ENCODE results near the gene PPP1CA.

PPP1CA gene

DNA sequence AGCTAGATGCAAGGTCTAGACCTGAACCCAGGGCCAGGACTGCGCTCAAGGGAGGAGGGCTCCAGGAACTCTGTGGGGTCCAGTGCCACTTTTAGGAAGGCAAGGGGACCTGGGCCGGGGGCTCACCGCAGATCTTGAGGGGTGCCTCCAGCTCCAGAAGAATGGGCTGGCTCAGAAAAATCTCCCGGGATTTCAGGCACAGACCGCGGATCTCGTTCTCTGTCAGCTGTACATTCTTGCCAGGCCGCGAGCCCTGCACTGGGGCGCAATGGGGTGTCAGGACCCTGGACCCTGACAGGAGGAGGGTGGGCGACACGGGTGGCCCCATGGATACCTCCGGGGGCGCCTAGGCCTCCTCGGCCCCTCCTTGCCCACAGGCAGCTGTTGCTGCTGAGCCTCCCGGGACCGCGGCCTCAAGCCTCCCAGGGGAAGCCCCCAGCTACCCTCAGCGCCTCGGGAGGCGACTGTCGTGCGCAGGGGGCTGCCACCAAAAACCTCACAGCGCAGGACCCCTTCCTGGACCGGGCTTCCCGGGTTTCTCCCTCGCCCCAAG is 640 bp downstream of the PPP1CA start:
- DNase-seq: no peak

DNA sequence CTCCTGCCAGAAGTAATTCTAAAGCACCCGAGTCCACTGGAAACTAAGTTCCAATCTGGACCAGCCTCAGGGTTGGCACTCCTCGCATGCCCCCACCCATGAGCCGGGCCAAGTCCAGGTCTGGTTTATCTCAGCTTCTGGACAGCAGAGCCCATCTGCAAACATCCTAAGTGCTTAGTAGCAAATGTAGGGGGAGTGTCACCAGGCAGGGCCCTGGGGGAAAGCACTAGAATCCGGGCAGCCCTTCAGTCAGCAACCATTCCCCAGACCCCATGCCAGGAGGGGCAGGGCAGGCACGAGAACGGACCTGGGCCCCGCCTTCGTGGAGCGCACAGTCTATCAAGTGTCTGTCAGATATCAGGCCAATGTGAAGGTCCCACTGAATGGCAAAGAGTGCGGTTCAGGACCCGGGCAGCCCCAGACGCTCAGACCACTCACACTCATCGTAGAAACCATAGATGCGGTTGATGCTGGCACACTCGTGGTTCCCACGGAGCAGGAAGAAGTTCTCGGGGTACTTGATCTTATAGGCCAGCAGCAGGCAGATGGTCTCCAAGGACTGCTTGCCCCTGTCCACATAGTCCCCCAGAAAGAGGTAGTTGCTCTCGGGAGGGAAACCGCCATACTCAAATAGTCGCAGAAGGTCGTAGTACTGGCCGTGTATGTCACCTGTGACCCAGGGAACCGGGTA is 1.3 kb downstream of the PPP1CA start:
- no peak for DNase-seq

DNA sequence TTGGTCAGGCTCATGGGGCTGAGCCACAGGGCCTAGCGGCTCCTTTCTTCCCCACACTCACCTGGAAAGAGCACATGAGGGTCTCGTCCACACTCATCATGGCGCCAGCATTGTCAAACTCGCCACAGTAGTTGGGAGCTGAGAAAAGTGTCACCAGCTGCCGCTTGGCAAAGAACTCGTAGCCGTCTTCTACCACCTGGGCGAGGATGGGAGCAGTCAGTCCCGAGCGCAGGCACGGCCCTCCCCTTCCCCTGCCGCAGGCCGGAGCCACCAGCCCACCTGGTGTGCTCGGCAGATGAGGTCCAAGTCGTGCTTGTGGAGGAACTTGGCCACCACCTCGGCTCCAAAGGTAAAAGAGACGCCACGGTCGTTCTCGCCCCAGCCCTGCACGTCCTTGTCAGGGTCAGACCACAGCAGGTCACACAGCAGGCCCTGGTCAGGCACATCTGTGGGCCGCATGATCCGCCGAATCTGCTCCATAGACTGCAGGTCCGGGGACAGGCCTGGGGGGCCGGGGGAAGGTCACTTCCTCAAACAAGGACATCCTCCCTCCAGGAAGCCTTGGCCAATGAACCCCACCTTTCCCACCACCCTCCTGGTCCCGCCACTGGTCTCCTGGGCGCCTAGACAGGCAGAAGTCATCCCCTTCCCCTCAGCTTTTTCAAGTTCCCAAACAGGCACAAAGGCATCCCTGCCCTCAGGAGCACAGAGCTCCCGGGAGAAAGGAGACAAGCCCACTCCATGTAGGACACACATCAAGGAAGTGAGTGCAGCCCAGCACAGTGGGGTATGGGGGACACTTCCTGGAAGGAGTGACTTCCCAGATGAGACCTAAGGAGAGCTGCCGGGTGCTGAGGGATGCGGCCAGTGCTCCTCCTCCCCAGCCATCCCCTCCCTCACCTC is 2.7 kb downstream of the PPP1CA start:
- DNase-seq: no peak

DNA sequence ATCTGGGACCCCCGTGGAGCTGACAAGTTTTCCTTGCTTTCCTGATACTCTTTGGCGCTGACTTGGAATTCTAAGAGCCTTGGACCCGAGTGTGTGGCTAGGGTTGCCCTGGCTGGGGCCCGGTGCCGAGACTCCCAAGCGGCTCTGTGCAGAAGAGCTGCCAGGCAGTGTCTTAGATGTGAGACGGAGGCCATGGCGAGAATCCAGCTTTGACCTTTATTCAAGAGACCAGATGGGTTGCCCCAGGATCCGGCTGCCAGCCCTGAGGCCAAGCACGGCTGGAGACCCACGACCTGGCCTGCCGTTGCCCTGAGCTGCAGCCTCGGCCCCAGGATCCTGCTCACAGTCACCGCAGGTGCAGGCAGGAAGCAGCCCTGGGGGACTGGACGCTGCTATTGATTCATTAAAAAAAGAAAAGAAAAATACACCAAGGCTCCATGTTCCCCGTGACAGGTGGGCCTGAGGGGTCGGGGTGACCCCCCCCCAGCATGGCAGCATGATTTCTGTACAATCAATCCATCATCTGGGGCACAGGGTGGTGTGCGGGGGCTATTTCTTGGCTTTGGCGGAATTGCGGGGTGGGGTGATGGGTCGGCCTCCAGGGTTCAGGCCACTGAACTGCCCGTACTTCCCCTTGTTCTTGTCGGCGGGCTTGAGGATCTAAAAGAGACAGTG is 3.5 kb downstream of the PPP1CA start:
- no peak for DNase-seq

DNA sequence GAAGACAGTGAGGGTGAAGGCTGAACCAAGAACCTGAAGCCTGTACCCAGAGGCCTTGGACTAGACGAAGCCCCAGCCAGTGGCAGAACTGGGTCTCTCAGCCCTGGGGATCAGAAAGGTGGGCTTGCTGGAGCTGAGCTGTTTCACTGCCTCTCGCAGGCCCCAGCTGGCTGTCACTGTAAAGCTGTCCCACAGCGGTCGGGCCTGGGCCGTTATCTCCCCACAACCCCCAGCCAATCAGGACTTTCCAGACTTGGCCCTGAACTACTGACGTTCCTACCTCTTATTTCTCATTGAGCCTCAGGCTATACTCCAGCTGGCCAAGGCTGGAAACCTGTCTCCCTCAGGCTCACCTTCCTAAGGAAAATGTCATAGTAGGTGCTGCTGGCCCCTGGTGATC is 4.1 kb downstream of the PPP1CA start:
- no peak for DNase-seq

DNA sequence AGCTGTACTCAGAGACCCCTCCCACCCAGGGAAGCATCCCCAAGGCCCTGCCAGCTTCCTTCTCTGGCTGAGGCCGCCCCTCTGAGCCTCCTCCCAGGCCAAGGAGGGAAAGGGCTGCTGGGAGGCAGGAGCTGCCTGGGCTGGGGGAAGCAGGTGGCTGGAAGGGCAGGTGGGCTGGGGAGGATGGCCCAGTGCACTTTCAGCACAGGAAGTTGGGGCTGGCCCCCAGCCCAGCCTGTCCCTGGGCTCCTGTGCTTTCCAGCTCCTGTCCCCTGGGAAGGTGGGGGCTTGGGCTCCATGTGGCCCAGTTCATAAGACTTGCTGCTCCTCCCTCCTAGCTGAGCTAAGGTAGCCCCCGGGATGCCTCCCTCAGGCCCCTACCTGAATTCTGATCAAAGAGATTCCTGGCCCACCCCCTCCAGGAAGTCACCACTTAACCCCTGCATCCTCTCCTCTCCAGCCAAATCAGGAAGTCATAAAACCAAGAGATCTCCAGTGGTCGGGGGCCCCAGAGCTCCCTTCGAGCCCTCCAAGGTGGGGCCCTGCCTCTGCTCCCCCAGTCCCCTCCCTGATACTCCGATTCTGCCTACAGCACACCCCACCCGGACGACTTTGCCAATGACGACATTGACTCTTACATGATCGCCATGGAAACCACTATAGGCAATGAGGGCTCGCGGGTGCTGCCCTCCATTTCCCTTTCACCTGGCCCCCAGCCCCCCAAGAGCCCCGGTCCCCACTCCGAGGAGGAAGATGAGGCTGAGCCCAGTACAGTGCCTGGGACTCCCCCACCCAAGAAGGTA is 4.9 kb downstream of the PPP1CA start:
- DNase-seq: no peak

DNA sequence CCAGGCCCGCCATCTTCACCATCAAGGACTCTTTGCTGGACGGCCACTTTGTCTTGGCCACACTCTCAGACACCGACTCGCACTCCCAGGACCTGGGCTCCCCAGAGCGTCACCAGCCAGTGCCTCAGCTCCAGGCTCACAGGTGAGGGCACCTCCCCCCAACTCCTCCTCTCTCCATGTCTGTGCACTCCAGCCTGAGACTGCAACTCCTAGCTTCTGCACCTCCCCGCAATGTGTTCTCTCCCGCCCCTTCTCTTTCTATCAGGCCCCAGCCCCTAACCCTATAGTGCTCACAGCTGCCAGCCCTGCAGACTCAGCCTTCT is 5.4 kb downstream of the PPP1CA start:
- DNase-seq: no peak

DNA sequence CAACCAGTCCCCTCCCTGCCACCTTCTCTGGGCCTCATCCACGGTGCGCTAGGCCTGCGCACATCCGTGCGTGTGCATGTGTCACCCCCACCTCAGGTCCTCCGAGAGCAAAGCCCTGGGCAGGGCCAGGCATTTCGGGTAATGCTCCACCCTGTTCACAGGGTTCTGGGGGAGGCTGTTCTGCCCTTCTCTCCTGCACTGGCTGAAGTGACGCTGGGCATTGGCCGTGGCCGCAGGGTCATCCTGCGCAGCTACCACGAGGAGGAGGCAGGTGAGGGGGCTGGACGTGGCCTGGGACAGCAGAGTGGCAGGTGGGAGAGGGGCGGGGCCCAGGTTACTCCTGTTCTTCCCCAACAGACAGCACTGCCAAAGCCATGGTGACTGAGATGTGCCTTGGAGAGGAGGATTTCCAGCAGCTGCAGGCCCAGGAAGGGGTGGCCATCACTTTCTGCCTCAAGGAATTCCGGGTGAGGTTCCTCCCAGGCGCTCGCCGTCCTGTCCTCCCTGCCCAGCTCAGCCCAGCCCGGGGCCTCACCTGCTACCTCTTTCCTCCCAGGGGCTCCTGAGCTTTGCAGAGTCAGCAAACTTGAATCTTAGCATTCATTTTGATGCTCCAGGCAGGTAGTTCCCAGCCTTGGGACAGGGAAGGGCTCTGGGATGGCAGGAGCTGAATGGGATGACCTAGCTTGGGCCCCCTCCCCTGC is 6.0 kb downstream of the PPP1CA start:
- no peak for DNase-seq

DNA sequence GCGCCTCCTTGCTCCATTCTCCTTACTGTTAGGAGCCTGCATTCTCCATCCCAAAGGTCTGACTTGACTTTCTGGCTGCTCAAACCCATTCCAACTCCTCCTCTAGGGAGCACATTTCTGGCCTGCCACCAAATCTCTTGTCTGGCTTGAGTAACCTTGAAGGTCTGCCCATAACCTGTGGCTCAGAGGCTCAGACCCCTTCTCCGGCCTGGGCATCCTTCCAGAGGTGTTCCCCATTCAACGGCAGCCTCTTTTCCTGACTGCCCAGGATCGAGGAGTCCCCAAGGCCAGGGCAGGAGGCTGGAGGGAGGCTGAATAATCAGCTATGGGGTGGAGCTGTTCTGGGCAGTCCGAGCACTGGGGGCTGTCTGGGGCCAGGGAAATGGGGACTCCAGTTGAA is 7.7 kb downstream of the PPP1CA start:
- no peak for DNase-seq

DNA sequence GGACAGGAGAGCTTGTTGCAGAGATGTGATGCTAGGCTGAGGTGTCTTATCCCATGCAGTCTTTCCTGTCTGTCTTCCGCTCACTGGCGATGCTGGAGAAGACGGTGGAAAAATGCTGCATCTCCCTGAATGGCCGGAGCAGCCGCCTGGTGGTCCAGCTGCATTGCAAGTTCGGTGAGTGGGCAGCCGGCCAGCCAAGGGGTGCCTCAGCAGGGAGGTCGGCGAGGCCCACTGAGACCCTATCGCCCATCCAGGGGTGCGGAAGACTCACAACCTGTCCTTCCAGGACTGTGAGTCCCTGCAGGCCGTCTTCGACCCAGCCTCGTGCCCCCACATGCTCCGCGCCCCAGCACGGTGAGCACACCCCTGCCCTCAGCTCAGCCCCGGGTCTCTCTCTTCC is 8.2 kb downstream of the PPP1CA start:
- DNase-seq: no peak

DNA sequence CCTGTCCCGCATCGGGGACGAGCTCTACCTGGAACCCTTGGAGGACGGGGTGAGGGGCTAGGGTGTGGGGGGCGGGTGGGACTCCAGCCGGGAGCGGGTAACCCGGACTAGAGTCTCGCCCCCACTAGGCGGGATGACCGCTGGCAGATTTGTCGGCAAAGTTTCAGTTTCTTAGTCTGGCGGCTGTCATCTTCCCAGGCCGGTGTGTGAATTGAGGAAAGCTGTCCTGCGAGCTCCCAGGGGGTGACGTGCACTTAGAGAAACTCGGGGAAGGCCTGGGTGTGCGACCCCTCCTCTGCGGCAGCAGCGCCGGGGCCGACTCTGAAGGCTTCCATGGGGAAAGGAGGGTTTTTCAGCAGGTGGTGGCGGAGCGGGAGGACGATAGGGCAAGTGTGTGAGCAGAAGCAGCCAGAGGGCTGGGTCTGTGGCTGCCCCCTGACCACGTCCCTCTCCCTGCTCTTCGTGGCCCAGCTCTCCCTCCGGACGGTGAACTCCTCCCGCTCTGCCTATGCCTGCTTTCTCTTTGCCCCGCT is 9.4 kb downstream of the PPP1CA start:
- peak; percentile 46 to 63 (median 60) for DNase-seq

DNA sequence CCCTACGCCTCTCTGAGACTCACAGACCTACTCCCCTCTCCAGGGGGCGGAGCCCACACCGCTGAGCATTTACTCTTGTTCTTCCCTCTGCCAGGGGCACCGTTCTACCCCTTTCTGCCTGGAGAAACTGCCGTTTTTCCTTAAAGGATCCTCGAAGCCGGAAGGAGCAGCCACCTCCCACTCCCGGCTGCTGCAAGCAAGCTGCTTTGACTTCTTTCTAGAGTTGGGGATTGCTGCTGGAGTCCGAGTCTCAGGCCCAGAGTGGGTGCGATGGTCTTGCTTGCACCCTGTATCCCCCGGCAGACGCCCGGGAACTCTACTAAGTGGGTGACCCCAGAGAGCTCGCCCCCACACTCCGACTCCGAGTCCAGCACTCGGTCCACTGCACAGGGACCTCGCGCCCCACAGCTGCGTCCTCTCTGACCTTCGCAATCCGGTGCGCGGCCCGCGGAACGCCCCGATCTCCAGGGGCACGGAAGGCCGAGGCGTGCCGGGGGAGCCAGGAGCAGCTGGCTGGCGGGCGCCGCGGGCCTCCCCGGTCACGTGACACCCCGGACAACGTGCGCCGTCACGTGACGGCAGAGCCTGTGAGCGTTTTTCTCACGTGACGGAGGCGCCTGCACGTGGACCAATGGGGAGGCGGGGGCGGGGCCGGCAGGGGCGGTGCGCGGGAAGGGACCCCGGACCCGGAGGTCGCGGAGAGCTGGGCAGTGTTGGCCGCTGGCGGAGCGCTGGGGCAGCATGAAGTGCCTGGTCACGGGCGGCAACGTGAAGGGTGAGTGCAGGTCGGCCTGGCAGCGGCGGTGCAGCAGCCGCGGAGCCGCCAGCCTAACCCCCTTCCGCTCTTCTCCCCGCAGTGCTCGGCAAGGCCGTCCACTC is 10.1 kb downstream of the PPP1CA start, which contains the start of gene RAD9A:
Gene RAD9A (plus strand): TSS at position 683 of the 879 bp plus-strand sequence. CDS start 59 bp downstream, at position 742.
- DNase-seq: peak; percentile 94 to 97 (median 97)

DNA sequence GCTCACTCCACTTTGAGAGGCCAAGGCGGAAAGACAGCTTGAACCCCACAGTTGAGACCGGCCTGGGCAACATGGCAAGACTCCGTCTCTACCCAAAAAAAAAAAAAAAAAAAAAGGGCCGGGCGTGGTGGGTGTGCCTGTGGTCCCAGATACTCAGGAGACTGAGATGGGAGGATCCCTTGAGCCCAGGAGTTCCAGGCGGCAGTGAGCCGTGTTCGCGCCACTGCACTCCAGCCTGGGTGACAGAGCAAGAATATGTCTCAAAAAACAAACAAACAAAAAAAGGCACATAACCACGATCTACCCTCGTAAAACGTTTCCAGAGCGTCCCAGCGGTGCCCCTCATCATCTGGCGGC is 10.7 kb downstream of the PPP1CA start:
- DNase-seq: no peak

DNA sequence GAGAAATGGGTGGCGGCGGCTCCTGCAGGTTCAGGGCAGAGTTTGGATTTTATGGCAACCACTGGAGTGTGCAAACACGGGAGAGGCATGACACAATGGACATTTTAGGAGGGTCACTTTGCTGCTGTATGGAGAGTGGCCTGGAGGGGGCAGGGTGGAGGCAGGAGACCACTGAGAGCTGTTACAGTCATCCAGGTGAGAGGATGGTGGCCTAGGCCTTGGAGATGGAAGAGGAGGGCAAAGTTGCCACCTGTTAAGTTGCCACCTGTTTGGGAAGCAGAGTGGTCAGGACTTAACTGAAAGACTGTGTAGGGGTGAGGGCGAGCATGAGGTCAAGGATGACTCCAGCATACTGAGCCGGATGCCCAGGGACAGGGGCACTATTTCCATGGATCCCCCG is 12.2 kb downstream of the PPP1CA start:
- DNase-seq: peak; percentile 40 to 58 (median 45)

DNA sequence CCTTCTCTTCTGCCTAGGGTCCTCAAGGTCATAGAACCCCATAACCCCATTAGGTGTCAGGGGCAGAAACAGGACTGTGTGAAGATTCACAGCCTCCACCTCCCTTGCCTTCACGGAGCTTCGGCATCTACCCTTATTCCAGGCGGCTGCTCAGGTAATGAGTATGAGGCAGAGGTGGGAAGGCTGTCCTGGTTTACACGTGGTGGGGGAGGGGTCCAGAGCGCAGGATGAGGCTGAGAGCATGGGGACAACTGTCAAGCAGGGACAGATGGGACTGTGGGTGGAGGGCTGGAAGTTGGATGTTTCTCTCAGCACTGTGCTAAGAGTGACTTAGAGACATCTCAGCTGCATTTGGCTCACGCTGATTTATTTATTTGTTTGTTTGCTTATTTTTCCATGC is 14.1 kb downstream of the PPP1CA start:
- DNase-seq: no peak

DNA sequence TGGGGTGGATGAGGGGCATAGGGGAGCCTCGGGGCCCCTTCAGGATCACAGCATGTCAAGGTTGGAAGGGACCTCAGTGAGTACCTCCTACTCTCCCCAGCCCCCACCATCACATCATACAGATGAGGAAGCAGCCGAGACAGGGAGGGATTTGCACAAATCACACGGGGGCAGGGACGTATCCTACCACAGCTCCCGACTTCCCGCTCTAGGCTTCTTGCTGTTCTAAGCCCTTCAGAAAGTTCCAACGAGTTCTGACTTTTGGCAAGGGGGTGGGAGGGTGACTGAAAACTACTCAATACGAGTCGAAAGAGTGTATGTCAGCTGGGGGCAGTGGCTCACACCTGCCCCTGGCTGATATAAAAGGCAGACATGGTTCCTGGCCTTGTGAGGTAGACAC is 14.6 kb downstream of the PPP1CA start:
- DNase-seq: peak; percentile 57 to 74 (median 62)

DNA sequence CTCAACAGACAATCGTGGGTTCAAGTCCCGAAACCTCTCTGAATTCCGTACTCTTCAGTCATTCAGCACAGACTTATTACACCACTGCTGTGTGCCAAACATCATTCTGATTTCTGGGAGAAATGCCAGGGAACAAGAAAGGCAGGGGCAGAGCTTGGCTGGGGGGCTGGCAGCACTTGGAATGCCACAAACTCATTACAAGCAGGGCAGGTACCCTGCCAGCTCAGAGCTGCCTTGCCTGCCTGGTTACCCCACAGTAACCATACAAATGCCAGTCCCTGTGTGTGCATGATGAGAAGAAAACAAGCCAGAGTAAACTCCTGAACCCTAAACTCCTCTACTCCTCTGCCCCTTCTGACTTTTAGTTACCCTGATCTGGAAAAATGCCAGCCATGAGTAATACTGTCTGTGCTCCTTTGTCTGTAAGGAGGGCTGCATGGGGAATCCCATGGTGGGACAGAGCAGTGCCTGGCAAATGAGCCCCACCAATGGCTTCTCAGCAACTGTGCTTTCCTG is 16.7 kb downstream of the PPP1CA start:
- peak; percentile 50 to 67 (median 51) for DNase-seq

DNA sequence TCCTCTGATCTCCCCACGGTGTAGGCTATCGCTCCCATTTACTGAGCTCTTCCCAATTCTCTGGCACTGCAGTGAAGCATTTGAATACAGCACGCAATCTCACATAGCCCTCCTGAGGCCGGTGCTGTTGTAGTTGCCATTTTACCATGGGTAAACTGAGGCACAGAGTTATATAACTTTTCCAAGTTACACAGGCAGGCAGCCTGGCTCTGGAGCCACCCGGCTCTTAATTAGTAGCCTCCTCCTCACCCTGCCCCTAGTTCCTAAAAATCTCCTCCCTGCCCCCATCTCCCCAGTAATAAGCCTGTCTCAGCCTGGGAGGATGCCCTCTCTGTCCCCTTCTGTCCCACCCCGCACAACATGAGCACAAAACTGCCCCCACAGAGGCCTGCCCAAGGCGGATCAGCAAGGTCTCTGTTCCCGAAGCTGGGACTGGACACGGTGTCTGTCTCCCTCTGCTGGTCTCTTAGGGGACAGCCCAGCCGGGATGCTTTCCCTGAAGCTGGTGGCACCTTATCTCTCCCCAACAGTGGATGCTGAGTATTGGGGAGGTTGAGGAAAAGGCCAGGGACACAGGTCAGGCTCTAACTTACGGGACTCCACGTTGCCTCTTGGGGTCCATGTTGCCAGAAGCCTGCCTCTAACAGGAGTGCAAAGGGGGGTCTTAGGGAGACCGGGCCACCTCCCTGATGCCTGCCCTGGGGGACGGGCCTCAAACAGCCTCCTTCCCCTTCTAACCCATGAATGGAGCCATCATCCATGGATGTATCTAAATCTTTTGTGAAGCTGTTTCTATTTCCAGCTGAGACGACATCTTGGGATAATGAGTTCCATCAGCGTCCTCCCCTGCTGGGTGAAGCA is 19.2 kb downstream of the PPP1CA start:
- DNase-seq: peak; percentile 86 to 90 (median 90)

DNA sequence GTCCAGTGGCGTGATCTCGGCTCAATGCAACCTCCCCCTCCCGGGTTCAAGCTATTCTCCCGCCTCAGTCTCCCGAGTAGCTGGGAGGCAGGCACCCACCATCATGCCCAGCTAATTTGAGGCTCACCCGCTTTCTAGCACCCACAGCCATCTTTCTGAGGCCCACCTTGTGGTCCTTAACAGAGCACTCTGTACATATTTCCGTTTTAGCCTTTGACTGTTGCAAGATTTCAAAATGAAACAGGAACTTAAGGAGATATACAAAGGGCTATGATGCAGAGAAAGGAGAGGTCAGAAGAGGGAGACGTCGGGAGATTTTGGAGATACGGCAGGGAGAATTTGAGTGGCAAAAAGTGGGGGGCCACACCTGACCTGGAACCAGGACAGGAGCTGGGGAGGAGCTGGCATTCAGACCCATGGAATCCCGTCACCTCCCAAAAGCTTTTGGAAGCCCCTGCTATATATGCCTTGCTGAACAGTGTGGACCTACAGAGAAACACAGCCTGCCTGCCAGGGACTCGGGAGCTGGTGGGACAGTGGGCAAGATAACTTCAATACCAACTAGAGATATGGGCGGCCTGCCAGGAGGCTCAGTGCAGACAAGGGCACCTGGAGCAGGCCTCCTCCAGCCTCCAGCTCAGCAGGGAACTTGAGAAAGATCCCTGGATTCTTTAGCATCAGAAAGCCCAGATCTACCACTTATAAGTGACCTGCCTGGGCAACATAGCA is 20.2 kb downstream of the PPP1CA start:
- DNase-seq: peak; percentile 57 to 85 (median 84)
